GM12878 (cell line): ENCODE data around the gene CCL4. TPM values are rescaled to one million over a fixed set of nuclear protein-coding genes. Genes with fewer than 3 reads are reported as not detected.

Experiments used
- ATAC-seq: fragments of 200-7000 bp; cut with Tn5 transposase; 3 replicates; pipeline ENCODE4 v1.9.1; 2020; ENCODE audit warnings: mild to moderate bottlenecking, moderate library complexity
- BruUV-seq: library from RNA; stranded (reverse); fragments of 400-500 nt; replicated peaks from 2 replicates; lab custom pipeline; 2021; lab: Mats Ljungman, UMichigan
- CTCF ChIA-PET: fragments of 300-600 bp; sonication (Branson Sonifier 250); formaldehyde crosslinking; extraction: SDS; loops from one replicate; lab custom pipeline; 2021; ENCODE audit warnings: inconsistent platforms; lab: Yijun Ruan, JAX
- POLR2A ChIA-PET: fragments of 350-600 bp; formaldehyde crosslinking; extraction: SDS; loops from one replicate; lab custom pipeline; 2021; ENCODE audit warnings: inconsistent platforms; lab: Charles Lee
- RAD21 ChIA-PET: fragments of 300-600 bp; sonication (Branson Sonifier 250); formaldehyde crosslinking; loops from one replicate; lab custom pipeline; 2023; ENCODE audit warnings: antibody characterized with exemption; ENCODE audit not compliant: unreplicated experiment; lab: Charles Lee
- SMC1A ChIA-PET: fragments of 300-600 bp; sonication (Branson Sonifier 250); formaldehyde crosslinking; loops from one replicate; lab custom pipeline; 2023; ENCODE audit not compliant: unreplicated experiment, uncharacterized antibody; lab: Charles Lee
- DNase-seq: peaks from one replicate; pipeline ENCODE4 v3.0.0-alpha.2; 2011; ENCODE audit warnings: low read depth, low spot score
- FAIRE-seq: peaks from 3 replicates; lab custom pipeline; 2011; peaks lifted over from hg19 to GRCh38; lab: Jason Lieb, UNC
- H2AFZ ChIP-seq: 2 replicates; pipeline ENCODE4 v1.6.0; 2011; ENCODE audit warnings: low read depth, low read length, control low read depth; ENCODE audit not compliant: control insufficient read depth
- H3K27ac ChIP-seq: 2 replicates; pipeline ENCODE4 v1.5.1; 2011; ENCODE audit warnings: control low read depth; ENCODE audit not compliant: control insufficient read depth, insufficient read depth
- H3K27me3 ChIP-seq, 2 experiments: replicated peaks in 1 of 2; 2 replicates each; pipeline versions ENCODE4 v1.6.0 to v1.6.1; 2011; ENCODE audit warnings: low read length in 1 of 2; ENCODE audit not compliant: control insufficient read depth in 2 of 2, insufficient read depth in 2 of 2
- H3K36me3 ChIP-seq, 2 experiments: 2 replicates each; pipeline ENCODE4 v1.5.1; 2011; ENCODE audit warnings: low read length in 1 of 2; ENCODE audit not compliant: control insufficient read depth in 2 of 2, insufficient read depth in 2 of 2
- H3K4me1 ChIP-seq: 2 replicates; pipeline ENCODE4 v1.6.1; 2011; ENCODE audit warnings: mild to moderate bottlenecking, low read length, moderate library complexity, mixed read lengths; ENCODE audit not compliant: control insufficient read depth, insufficient read depth
- H3K4me2 ChIP-seq: 2 replicates; pipeline ENCODE4 v1.6.0; 2011; ENCODE audit warnings: control low read depth; ENCODE audit not compliant: control insufficient read depth, insufficient read depth
- H3K4me3 ChIP-seq: fragments of 200-600 bp; sonication (generic); 2 replicates; pipeline ENCODE4 v1.5.1; 2016
- H3K79me2 ChIP-seq: 2 replicates; pipeline ENCODE4 v1.6.0; 2011; ENCODE audit warnings: low read length; ENCODE audit not compliant: control insufficient read depth, insufficient read depth
- H3K9ac ChIP-seq: 2 replicates; pipeline ENCODE4 v1.8.0; 2011; ENCODE audit warnings: low read length, control low read depth, mixed read lengths; ENCODE audit not compliant: control insufficient read depth, insufficient read depth
- H3K9me3 ChIP-seq: replicated peaks from 3 replicates; pipeline ENCODE4 v1.5.1; 2011; ENCODE audit warnings: mild to moderate bottlenecking, low read length; ENCODE audit not compliant: control insufficient read depth, insufficient read depth
- H4K20me1 ChIP-seq: 2 replicates; pipeline ENCODE4 v1.6.0; 2011; ENCODE audit not compliant: control insufficient read depth, insufficient read depth
- CTCF ChIP-seq, 3 experiments: IDR thresholded peaks in 2 of 3; conservative IDR thresholded peaks in 1 of 3; 2 replicates each; pipeline ENCODE4 v1.5.1; 2011; ENCODE audit warnings: low read depth in 3 of 3, low read length in 3 of 3, mild to moderate bottlenecking in 3 of 3, control low read depth in 2 of 3, moderate library complexity in 2 of 3, inconsistent platforms in 1 of 3, mixed read lengths in 1 of 3; ENCODE audit not compliant: control insufficient read depth in 2 of 3, insufficient read depth in 1 of 3; ENCODE audit errors: extremely low read depth in 1 of 3
- EED ChIP-seq: sonication (generic); IDR thresholded peaks from 2 replicates; pipeline ENCODE4 v1.6.1; 2016; ENCODE audit warnings: antibody characterized with exemption, low read depth
- POU2F2 ChIP-seq: IDR thresholded peaks from 3 replicates; pipeline ENCODE4 v1.6.1; 2011; ENCODE audit warnings: low read depth, mild to moderate bottlenecking, low read length, borderline replicate concordance
- SPI1 ChIP-seq: IDR thresholded peaks from 2 replicates; pipeline ENCODE4 v1.6.1; 2011; ENCODE audit warnings: low read depth, mild to moderate bottlenecking, low read length, moderate library complexity, borderline replicate concordance; ENCODE audit not compliant: insufficient read depth
- YY1 ChIP-seq: IDR thresholded peaks from 2 replicates; pipeline ENCODE4 v1.6.1; 2011; ENCODE audit warnings: low read depth, mild to moderate bottlenecking, low read length
- ZNF217 ChIP-seq: fragments of 450-650 bp; IDR thresholded peaks from 2 replicates; pipeline ENCODE4 v1.6.1; 2017; ENCODE audit warnings: antibody characterized with exemption, mild to moderate bottlenecking
- WGBS: methylation state at CpG from one replicate; pipeline ENCODE4 v1.1.6; 2016; ENCODE audit warnings: low lambda C conversion rate; ENCODE audit not compliant: insufficient replicate concordance, insufficient coverage; ENCODE audit errors: missing lambda C conversion rate; 5-methylcytosine and 5-hydroxymethylcytosine counted together
- in situ Hi-C: fragments of 300-500 bp; cut with MboI; formaldehyde crosslinking; loops from 9 replicates; pipeline ENCODE4 v1.14.3; 2018; ENCODE audit warnings: mixed read lengths
- intact Hi-C: fragments of 100-400 bp; cut with micrococcal nuclease; formaldehyde crosslinking; loops from one replicate; pipeline ENCODE4 v1.14.2; 2022; ENCODE audit not compliant: unreplicated experiment
- polyA plus RNA-seq, 11 experiments: library from polyadenylated mRNA; depleted of rRNA in 4 of 11; unstranded in 6 of 11; stranded (reverse) in 5 of 11; fragments of >200 nt; fragmentation: Nextera tagmentation in 4 of 11; fragmentation: Illumina TruSeq in 1 of 11; extraction: Ambion mirVana in 4 of 11; extraction: Trizol in 1 of 11; gene quantifications; 1 replicate in 1 of 11; 2 replicates in 10 of 11; pipeline versions ENCODE4 v1.2.1 to v1.2.3, GENCODE V29; 2011 to 2016; ENCODE audit warnings: inconsistent platforms in 2 of 11, missing spikeins in 2 of 11, low read depth in 1 of 11
- total RNA-seq, 4 experiments: library from RNA; depleted of rRNA in 3 of 4; stranded (reverse); fragments of >200 nt in 3 of 4; fragmentation: Illumina TruSeq in 1 of 4; extraction: Trizol in 1 of 4; gene quantifications; 2 replicates each; pipeline versions ENCODE4 v1.2.1 to v1.2.3, GENCODE V29; 2013 to 2021
- TF ChIP-seq, protein P1 (sequence below): fragments of 450-650 bp; IDR thresholded peaks from 2 replicates; pipeline ENCODE4 v1.6.1; 2018; ENCODE audit warnings: mild to moderate bottlenecking, low read depth, moderate library complexity; ENCODE audit not compliant: partially characterized antibody
- TF ChIP-seq, protein P2 (sequence below): fragments of 450-650 bp; IDR thresholded peaks from 2 replicates; pipeline ENCODE4 v1.6.1; 2016; ENCODE audit warnings: mild to moderate bottlenecking

The CCL4 gene
- total and polyA plus RNA-seq, 10 of the 15 experiments (the other 5 are each of a cell fraction or from before 2014, with no cell fraction given) = 18.7 to 741 (median 79.4) TPM

DNA sequence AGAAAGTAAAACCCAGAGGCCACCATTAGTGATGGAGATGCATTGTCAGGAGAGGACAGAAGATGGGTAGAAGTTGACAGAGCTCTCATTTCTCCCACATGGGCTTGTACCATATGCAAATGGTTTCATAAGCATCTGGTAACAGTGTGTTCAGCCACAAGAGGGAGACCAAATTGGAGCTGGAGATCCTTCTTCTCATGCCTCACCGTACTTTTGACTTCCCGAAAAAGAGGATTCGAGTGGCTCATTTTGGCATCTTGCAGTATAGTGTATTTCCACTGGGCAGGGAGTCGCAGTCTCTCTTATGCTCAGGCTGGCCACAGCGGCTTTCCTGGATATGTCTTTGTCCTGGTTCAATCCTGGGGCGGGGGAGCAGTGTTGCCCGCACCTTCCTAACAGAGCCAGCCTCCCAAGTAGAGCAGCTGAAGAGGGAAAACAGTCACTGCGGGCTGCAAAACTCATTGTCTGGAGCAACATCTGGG lies 49.1 kb downstream of the CCL4 start (continued):
- TF ChIP-seq, protein P1, sequence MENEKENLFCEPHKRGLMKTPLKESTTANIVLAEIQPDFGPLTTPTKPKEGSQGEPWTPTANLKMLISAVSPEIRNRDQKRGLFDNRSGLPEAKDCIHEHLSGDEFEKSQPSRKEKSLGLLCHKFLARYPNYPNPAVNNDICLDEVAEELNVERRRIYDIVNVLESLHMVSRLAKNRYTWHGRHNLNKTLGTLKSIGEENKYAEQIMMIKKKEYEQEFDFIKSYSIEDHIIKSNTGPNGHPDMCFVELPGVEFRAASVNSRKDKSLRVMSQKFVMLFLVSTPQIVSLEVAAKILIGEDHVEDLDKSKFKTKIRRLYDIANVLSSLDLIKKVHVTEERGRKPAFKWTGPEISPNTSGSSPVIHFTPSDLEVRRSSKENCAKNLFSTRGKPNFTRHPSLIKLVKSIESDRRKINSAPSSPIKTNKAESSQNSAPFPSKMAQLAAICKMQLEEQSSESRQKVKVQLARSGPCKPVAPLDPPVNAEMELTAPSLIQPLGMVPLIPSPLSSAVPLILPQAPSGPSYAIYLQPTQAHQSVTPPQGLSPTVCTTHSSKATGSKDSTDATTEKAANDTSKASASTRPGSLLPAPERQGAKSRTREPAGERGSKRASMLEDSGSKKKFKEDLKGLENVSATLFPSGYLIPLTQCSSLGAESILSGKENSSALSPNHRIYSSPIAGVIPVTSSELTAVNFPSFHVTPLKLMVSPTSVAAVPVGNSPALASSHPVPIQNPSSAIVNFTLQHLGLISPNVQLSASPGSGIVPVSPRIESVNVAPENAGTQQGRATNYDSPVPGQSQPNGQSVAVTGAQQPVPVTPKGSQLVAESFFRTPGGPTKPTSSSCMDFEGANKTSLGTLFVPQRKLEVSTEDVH = no peak
- no peak for TF ChIP-seq CTCF (IDR thresholded peaks at IDR 0.05 in 2 of 3, conservative IDR thresholded peaks at IDR 0.05 in 1 of 3; ENCODE audit: control insufficient read depth in 2 of 3, extremely low read depth in 1 of 3, insufficient read depth in 1 of 3, low read depth in 3 of 3, low read length in 3 of 3)
- TF ChIP-seq ZNF217 = no peak

DNA sequence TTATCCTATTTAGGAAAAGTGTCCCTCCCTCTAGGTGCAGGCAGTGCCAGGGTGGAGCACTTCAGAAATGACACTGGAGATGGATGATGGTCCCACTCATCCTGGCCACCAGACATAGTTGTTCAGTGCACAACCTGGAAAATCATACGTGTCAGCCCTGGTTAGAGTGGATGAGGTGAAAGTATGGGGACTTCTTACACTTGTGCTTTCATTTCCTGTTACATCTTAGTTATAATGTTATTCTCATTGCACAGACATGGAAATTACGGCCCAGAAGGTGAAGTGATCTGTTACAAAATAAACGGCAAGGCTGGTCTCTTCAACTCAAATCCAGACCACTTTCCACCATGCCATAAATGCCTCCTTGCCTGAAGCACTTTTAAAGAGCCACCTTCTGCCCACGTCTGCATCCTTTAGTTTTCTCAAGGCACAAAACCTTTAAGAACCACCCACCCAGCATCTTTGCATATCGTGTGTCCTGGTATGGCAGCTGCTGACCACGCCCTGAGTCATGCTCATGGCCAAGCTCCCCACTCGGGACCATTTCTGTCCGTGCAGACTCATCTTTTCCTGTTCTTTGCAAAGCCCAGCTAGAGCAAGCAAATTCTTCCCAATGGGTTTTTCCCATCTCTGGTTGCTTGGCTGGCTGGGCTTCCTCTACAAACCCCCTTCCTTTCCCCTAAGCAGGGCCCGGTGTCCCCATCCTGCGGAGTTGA lies 50.4 kb downstream of the CCL4 start:
- peak overlapping the region; percentile 38; the same call in 1 of the 2 replicates for H3K4me2 ChIP-seq
- H3K4me1 ChIP-seq = peaks cover 13% of the 10 kb centered on the region
- 0% methylated on average over 10 of the region's 10 CpGs for WGBS
- no peaks in the 10 kb centered on the region for H3K36me3 ChIP-seq
- ATAC-seq = peak; percentile 76
- RAD21 ChIA-PET = interaction anchor here (1.4 kb wide), 1 partner anchor 183 kb away, joined by 3 read pairs; no protein-coding TSS in a partner anchor
- SMC1A ChIA-PET = interaction anchor here (11.3 kb wide), 1 partner anchor 178 kb away, joined by 485 read pairs; the partner anchor contains the start of gene CCL16
- no peak overlapping the region for H2AFZ ChIP-seq
- POLR2A ChIA-PET = no interaction called here
- intact Hi-C loops (no loop called here), in situ Hi-C loops (no loop called here)
- DNase-seq = no peak
- H3K9me3 ChIP-seq = no peaks in the 10 kb centered on the region
- H3K79me2 ChIP-seq = no peaks in the 10 kb centered on the region
- H4K20me1 ChIP-seq = no peaks in the 10 kb centered on the region
- TF ChIP-seq SPI1 = peak; percentile 60
- TF ChIP-seq, protein P2, sequence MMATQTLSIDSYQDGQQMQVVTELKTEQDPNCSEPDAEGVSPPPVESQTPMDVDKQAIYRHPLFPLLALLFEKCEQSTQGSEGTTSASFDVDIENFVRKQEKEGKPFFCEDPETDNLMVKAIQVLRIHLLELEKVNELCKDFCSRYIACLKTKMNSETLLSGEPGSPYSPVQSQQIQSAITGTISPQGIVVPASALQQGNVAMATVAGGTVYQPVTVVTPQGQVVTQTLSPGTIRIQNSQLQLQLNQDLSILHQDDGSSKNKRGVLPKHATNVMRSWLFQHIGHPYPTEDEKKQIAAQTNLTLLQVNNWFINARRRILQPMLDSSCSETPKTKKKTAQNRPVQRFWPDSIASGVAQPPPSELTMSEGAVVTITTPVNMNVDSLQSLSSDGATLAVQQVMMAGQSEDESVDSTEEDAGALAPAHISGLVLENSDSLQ = no peak
- TF ChIP-seq YY1 = no peak
- no peak for TF ChIP-seq EED
- TF ChIP-seq POU2F2 = 0 out of 3 replicates have a peak, but pooled peaks have one; percentile 27
- H3K4me3 ChIP-seq = no peak overlapping the region
- CTCF ChIA-PET = interaction anchor here (1.0 kb wide), 1 partner anchor 82 kb away, joined by 6 read pairs; no protein-coding TSS in a partner anchor
- no peaks in the 10 kb centered on the region for H3K27me3 ChIP-seq
- no peak overlapping the region for H3K27ac ChIP-seq
- H3K9ac ChIP-seq = no peak overlapping the region
- FAIRE-seq = no peak
- BruUV-seq = no TSS peak
